ENCODE measurements around the gene ZNF524.

DNA sequence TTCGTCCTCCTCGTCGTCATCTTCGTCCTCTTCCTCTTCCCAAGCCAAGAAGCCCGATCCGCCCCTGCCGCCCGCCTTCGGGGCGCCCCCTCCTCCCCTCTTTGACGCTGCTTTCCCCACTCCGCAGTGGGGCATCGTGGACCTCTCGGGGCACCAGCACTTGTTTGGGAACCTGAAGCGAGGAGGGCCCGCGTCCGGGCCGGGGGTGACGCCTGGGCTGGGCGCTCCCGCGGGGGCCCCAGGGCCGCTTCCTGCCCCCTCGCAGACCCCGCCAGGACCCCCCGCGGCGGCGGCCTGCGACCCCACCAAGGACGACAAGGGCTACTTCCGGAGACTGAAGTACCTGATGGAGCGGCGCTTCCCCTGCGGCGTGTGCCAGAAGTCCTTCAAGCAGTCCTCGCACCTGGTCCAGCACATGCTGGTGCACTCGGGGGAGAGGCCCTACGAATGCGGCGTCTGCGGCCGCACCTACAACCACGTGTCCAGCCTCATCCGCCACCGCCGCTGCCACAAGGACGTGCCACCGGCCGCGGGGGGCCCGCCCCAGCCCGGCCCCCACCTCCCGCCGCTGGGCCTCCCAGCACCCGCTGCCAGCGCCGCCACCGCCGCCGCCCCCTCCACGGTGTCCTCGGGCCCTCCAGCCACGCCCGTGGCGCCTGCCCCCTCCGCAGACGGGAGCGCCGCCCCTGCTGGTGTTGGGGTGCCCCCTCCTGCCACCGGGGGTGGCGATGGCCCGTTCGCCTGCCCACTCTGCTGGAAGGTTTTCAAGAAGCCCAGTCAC is 14.0 kb downstream of the ZNF524 start:
- no peak for TF ChIP-seq CTCF (IDR thresholded peaks at IDR 0.05)
- no peak for TF ChIP-seq POLR2A (IDR thresholded peaks at IDR 0.05)
- no peak for TF ChIP-seq POLR2AphosphoS5 (IDR thresholded peaks at IDR 0.05)

Data from prostate gland (tissue), 2 donors.